Heart left ventricle (tissue), 16 donors: ENCODE measurements around the gene PRCC. TPM values are rescaled to one million over a fixed set of nuclear protein-coding genes. Genes with fewer than 3 reads are reported as not detected.

Experiments used
- ATAC-seq, 4 donors: fragments of 200-7000 bp; cut with Tn5 transposase; one replicate each; pipeline ENCODE4 v1.9.1; 2020 to 2022; ENCODE audit warnings: moderate library complexity in 4 of 4, mild to moderate bottlenecking in 3 of 4, moderate number of reproducible peaks in 1 of 4
- DNase-seq, 5 donors: peaks; one replicate each; pipeline ENCODE4 v3.0.0-alpha.2; 2020
- H3K27ac ChIP-seq, 12 donors: fragments of 200-600 bp; sonication (generic) in 4 of 12; one replicate each; pipeline versions ENCODE4 v1.5.0 to v1.8.0; 2016 to 2022; ENCODE audit warnings: mild to moderate bottlenecking in 2 of 12
- H3K27me3 ChIP-seq, 9 donors: fragments of 200-600 bp; sonication (generic) in 2 of 9; one replicate each; pipeline versions ENCODE4 v1.5.1 to v1.8.0; 2016 to 2022; ENCODE audit warnings: mild to moderate bottlenecking in 3 of 9
- H3K36me3 ChIP-seq, 9 donors: fragments of 200-600 bp; sonication (generic) in 2 of 9; one replicate each; pipeline versions ENCODE4 v1.5.0 to v1.8.0; 2018 to 2022; ENCODE audit warnings: mild to moderate bottlenecking in 2 of 9
- H3K4me1 ChIP-seq, 12 donors: fragments of 200-600 bp; sonication (generic) in 4 of 12; one replicate each; pipeline versions ENCODE4 v1.5.0 to v1.8.0; 2016 to 2022; ENCODE audit warnings: mild to moderate bottlenecking in 3 of 12
- H3K4me3 ChIP-seq, 12 donors: fragments of 200-600 bp; sonication (generic) in 4 of 12; one replicate each; pipeline versions ENCODE4 v1.5.0 to v1.8.0; 2017 to 2022; ENCODE audit warnings: mild to moderate bottlenecking in 9 of 12, moderate library complexity in 4 of 12
- H3K9me3 ChIP-seq, 12 donors: fragments of 200-600 bp; sonication (generic) in 4 of 12; one replicate each; pipeline versions ENCODE4 v1.5.0 to v1.8.0; 2016 to 2022; ENCODE audit warnings: mild to moderate bottlenecking in 1 of 12
- CTCF ChIP-seq, 12 donors: fragments of 200-600 bp; sonication (generic) in 4 of 12; IDR thresholded peaks; one replicate each; pipeline versions ENCODE4 v1.5.0 to v1.8.0; 2018 to 2022; ENCODE audit warnings: antibody characterized with exemption in 12 of 12, mild to moderate bottlenecking in 5 of 12
- POLR2A ChIP-seq, 2 donors: fragments of 450-650 bp; IDR thresholded peaks; one replicate each; pipeline ENCODE4 v1.6.1; 2017; ENCODE audit warnings: antibody characterized with exemption in 2 of 2, mild to moderate bottlenecking in 2 of 2, moderate library complexity in 2 of 2
- WGBS, 4 donors: extraction: QIAGEN DNeasy Blood & Tissue Kit in 2 of 4; methylation state at CpG; one replicate each; pipeline versions ENCODE4 v1.1.5 to v1.1.7; 2013 to 2018; 5-methylcytosine and 5-hydroxymethylcytosine counted together
- intact Hi-C, 10 donors: fragments of 100-400 bp; cut with DNase I; formaldehyde crosslinking; loops; one replicate each; pipeline versions ENCODE4 v1.11.1 to v1.14.2; 2022
- polyA plus RNA-seq, 2 donors: library from polyadenylated mRNA; stranded (reverse); fragments of 200-250 nt; gene quantifications; one replicate each; pipeline ENCODE4 v1.2.3, GENCODE V29; 2013
- total RNA-seq, 9 donors: library from RNA; depleted of rRNA in 2 of 9; stranded (reverse); fragments of >200 nt in 2 of 9; fragmentation: NEBNext Ultra II Directional in 3 of 9; extraction: Animal tissue kit (Norgen Biotek cat#: 25700) in 3 of 9; gene quantifications; one replicate each; pipeline versions ENCODE4 v1.1.0 to v1.2.4, GENCODE V29; 2016 to 2023
- donor health status: ischemic (EF 13 %, LVEDD 7.1; RV severe dilation, severe dysfunction).
- donor health status: healthy with polysubstance abuse.
- donor health status: DM: no; HTN: yes; CAD: no.
- donor health status: DM: no; HTN: no; CAD: no.
- donor health status: ischemic (EF 25% LVEDD 6.9; RV normal size, moderate dysfunction).
- donor health status: ischemic (EF 25% LVEDD 5.7; RV mildly dilated, moderate dysfunction).
- donor health status: healthy.
- donor health status: DM: yes; HTN: yes; CAD: no.
- donor health status: ischemic (EF 35%, LVEDD 5.7; RV mildly dilated, moderate dysfunction).
- donor health status: nonischemic (EF 11% LVEDD 7.7; RV severe dilation, severe dysfunction).
- donor health status: DM: yes; HTN: yes; CAD: no.
- donor health status: PGD.
- donor health status: ischemic (EF 29% LVEDD 5.4; RV normal size, mild dysfunction).
- donor health status: nonischemic (EF 23%, LVEDD 6.1; RV moderate dilation, normal function).

The PRCC gene
- total and polyA plus RNA-seq, 11 donors: 34.6 to 55.5 (median 39.0) TPM

DNA sequence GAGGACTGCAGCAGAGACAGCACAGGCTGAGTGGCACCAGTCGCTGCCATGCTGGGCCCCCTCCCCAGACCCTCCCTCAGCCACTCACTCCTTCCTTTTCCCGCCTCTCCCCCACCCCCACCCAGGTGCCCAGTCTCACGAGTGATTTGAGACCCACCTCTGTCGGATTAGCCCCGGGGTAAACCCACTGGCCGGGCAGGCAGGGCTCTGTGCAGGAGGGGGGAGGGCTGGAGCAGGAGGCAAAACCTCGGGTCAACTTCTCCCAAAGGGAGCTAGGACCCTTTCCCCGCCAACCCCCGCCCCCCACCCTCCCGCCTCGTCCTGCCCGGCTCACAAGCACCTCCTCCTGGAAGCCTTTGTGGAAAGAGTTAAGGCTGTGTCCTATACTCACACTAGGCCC is 23.0 kb upstream of the PRCC start:
- peaks cover 21 to 66% (median 56%) of the 10 kb centered on the region in 12 donors for H3K4me1 ChIP-seq
- H3K27me3 ChIP-seq: no peaks in the 10 kb centered on the region
- no peaks in the 10 kb centered on the region for H3K9me3 ChIP-seq
- ATAC-seq (no peak), DNase-seq (peak in 2 of 5 donors; percentile 16 to 36)
- peaks cover 0 to 36% (median 27%) of the 10 kb centered on the region in 9 donors for H3K36me3 ChIP-seq
- TF ChIP-seq POLR2A (IDR thresholded peaks at IDR 0.05) (no peak), CTCF (IDR thresholded peaks at IDR 0.05) (no peak)
- peak overlapping the region in 8 of 12 donors; percentile 9 to 100 (median 98) for H3K27ac ChIP-seq
- intact Hi-C loops: no loop called here
- no peak overlapping the region for H3K4me3 ChIP-seq
- WGBS, 4 donors: 72 to 79% (median 75%) methylated on average over 9 to 12 of the region's 12 CpGs

GRCh38 chr1:156744786-156745419 is 22.4 kb upstream of the PRCC start:
- intact Hi-C loops: no loop called here
- Histone ChIP-seq H3K27me3 (no peaks in the 10 kb centered on the region), H3K36me3 (peaks cover 0 to 36% (median 27%) of the 10 kb centered on the region in 9 donors), H3K4me3 (no peak overlapping the region), H3K4me1 (peaks cover 22 to 70% (median 59%) of the 10 kb centered on the region in 12 donors), H3K9me3 (no peaks in the 10 kb centered on the region), H3K27ac (peak overlapping the region in 11 of 12 donors; percentile 13 to 100 (median 99))
- DNase-seq: peak in 2 of 5 donors; percentile 16 to 29
- no peak for ATAC-seq
- no peak for TF ChIP-seq CTCF (IDR thresholded peaks at IDR 0.05)
- no peak for TF ChIP-seq POLR2A (IDR thresholded peaks at IDR 0.05)
- 76 to 83% (median 81%) methylated on average over 14 of the region's 14 CpGs for WGBS, 4 donors

- H3K27ac ChIP-seq: peak overlapping the region; percentile 96 to 100 (median 99)
- H3K4me1 ChIP-seq: peaks cover 22 to 70% (median 56%) of the 10 kb centered on the region in 12 donors
- peak overlapping the region in 8 of 12 donors; percentile 42 to 100 (median 92) for H3K4me3 ChIP-seq
- DNase-seq (peak in 1 of 5 donors; percentile 7), ATAC-seq (no peak)
- H3K9me3 ChIP-seq: no peaks in the 10 kb centered on the region
- peaks cover 0 to 36% (median 27%) of the 10 kb centered on the region in 9 donors for H3K36me3 ChIP-seq
- H3K27me3 ChIP-seq: no peaks in the 10 kb centered on the region
- 54 to 68% (median 59%) methylated on average over 3 of the region's 3 CpGs for WGBS, 4 donors
- intact Hi-C loops: no loop called here
- TF ChIP-seq POLR2A (IDR thresholded peaks at IDR 0.05) (no peak), CTCF (IDR thresholded peaks at IDR 0.05) (no peak)
Measured at GRCh38 chr1:156745881-156746280, 21.5 kb upstream of the PRCC start.

- peak overlapping the region; percentile 96 to 100 (median 99) for H3K27ac ChIP-seq
- peaks cover 22 to 68% (median 56%) of the 10 kb centered on the region in 12 donors for H3K4me1 ChIP-seq
- ATAC-seq (no peak), DNase-seq (no peak)
- no peaks in the 10 kb centered on the region for H3K27me3 ChIP-seq
- peak overlapping the region; percentile 6 to 100 (median 92) for H3K4me3 ChIP-seq
- no peaks in the 10 kb centered on the region for H3K9me3 ChIP-seq
- TF ChIP-seq CTCF (IDR thresholded peaks at IDR 0.05): no peak
- TF ChIP-seq POLR2A (IDR thresholded peaks at IDR 0.05): no peak
- WGBS, 4 donors: 46 to 60% (median 51%) methylated on average over 8 to 9 of the region's 9 CpGs
- H3K36me3 ChIP-seq: peaks cover 0 to 36% (median 27%) of the 10 kb centered on the region in 9 donors
- intact Hi-C loops: no loop called here
Measured at GRCh38 chr1:156746406-156746727, 21.0 kb upstream of the PRCC start.
